Measurements from ENCODE around the gene TBX2. TPM values are rescaled to one million over a fixed set of nuclear protein-coding genes. Genes with fewer than 3 reads are reported as not detected.
A peak's percentile ranks its signal among the peaks of the same experiment; 100 is the strongest.

Gene TBX2
- total RNA-seq, 2 donors from 2014 or later = 5.0 to 5.3 TPM

DNA sequence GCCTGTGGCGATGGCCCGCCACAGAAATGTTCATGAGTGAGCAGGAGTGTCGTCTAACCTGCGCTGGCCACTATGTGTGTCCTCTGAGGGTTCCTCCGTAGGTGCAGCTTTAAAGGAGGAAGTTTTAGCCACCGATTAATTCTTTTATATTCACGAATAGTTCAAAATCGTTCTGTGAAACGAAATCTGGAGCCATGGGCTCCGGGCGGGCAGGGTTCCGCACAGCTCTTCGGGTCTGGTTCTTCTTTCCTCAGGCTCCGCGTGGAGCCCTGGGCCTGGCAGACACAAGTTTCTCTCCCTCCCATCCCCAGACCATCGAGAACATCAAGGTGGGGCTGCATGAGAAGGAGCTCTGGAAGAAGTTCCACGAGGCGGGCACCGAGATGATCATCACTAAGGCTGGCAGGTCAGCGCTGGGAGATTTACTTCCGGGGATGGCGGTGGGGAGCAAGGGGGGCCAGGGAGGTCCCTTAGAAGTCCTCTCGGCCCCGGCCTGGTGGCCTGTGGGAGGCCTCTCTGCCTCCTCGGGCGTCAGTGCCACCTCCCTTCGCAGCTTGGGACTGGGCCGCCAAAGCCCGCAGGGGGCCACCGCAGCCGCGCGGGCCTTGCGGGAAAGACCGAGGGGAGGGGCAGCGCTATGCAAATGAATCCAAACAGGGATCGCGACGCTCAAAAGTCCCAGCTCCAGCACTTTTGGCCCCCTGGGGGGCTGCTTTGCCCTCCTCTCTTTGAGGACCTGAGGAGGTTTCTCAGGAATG, 57.8 kb downstream of the TBX2 start:
- TF ChIP-seq, protein P1, sequence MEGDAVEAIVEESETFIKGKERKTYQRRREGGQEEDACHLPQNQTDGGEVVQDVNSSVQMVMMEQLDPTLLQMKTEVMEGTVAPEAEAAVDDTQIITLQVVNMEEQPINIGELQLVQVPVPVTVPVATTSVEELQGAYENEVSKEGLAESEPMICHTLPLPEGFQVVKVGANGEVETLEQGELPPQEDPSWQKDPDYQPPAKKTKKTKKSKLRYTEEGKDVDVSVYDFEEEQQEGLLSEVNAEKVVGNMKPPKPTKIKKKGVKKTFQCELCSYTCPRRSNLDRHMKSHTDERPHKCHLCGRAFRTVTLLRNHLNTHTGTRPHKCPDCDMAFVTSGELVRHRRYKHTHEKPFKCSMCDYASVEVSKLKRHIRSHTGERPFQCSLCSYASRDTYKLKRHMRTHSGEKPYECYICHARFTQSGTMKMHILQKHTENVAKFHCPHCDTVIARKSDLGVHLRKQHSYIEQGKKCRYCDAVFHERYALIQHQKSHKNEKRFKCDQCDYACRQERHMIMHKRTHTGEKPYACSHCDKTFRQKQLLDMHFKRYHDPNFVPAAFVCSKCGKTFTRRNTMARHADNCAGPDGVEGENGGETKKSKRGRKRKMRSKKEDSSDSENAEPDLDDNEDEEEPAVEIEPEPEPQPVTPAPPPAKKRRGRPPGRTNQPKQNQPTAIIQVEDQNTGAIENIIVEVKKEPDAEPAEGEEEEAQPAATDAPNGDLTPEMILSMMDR (IDR thresholded peaks at IDR 0.05) = no peak
- Histone ChIP-seq H3K9ac (ENCODE audit: low read depth in 2 of 2, low read length in 2 of 2) (no peak overlapping the region), H3K4me1 (peaks cover 14% of the 10 kb centered on the region), H3K9me3 (no peaks in the 10 kb centered on the region), H3K27me3 (peaks cover 68% of the 10 kb centered on the region), H3K27ac (no peak overlapping the region), H3K36me3 (no peaks in the 10 kb centered on the region), H3K4me3 (no peak overlapping the region)
- DNase-seq = no peak
- intact Hi-C loops (cut with DNase I) = no loop called here

DNA sequence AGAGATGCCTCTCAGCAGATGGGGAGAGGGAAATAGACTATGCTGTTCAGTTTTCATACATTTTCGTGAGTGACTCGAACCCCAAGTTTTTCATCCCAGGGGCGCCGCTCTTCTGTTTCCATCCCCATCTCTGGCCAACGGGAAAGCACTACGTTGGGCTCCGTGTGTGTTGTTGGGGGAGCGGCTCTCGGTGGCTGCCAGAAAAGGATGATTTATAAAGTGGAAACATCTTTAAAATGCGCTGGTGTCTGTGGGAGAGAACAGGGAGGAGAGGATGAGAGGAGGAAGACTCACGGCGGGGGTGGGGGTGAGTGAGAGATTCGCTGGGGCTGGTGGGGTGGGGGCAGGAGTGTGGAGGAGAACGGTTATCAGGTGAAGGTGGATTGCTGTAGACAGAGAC, 58.4 kb downstream of the TBX2 start:
- H3K4me3 ChIP-seq = no peak overlapping the region

DNA sequence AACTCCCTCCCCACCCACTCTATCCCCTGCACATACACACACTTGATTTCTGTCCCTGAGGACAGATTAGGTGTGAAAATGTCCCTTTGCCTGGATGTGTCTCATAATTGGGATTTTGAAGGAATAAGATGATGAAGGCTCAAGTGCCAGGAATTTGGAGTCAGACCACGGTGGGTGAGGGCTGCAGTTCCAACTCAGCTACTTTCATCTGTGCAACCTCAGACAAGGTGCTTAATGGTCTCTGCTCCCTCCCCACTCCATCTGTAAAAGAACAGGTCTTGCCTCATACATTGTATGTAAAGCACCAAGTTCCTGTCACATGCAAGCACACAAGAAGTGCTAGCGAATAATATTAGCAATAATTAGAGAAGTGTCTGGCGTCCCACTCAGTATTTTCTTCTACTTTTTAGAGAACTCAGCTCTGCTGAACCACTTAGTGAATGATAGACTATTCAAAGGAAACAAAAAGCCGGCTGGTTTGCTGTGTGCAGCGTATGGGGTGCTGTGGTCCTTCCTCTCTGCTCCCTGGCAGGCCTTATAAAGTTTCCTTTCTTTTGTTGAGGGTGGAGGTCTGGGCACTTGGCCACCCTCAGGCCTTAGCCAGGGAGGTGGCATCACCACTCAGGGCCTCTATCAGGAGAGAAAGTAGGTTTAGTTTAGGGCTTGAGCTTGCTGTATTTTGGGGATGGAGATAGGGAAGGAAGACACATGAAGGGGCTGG, 58.9 kb downstream of the TBX2 start:
- no peak overlapping the region for H3K9ac ChIP-seq (ENCODE audit: low read depth in 2 of 2, low read length in 2 of 2)
- H3K4me1 ChIP-seq = peaks cover 14% of the 10 kb centered on the region
- H3K9me3 ChIP-seq = no peaks in the 10 kb centered on the region
- H3K27me3 ChIP-seq = peaks cover 64% of the 10 kb centered on the region
- no peak overlapping the region for H3K4me3 ChIP-seq
- H3K27ac ChIP-seq = no peak overlapping the region
- TF ChIP-seq, protein P1 (IDR thresholded peaks at IDR 0.05) = no peak
- intact Hi-C loops (cut with DNase I) = no loop called here
- no peaks in the 10 kb centered on the region for H3K36me3 ChIP-seq
- DNase-seq = peak; percentile 6

More for the DNA sequence above, 58.4 kb downstream of the TBX2 start:
- H3K27ac ChIP-seq = no peak overlapping the region
- no peak for DNase-seq
- intact Hi-C loops (cut with DNase I) = no loop called here
- peaks cover 14% of the 10 kb centered on the region for H3K4me1 ChIP-seq
- TF ChIP-seq, protein P1 (IDR thresholded peaks at IDR 0.05) = no peak
- H3K36me3 ChIP-seq = no peaks in the 10 kb centered on the region
- H3K27me3 ChIP-seq = peaks cover 64% of the 10 kb centered on the region
- H3K9ac ChIP-seq (ENCODE audit: low read depth in 2 of 2, low read length in 2 of 2) = no peak overlapping the region
- H3K9me3 ChIP-seq = no peaks in the 10 kb centered on the region

Other genes with a start within 250 kb of the TBX2 start
- not detected for gene TBX4, start 52.6 kb downstream of the TBX2 start, total RNA-seq
- gene NACA2, start 191.4 kb downstream of the TBX2 start, total RNA-seq = under 1 TPM in 1 of 2 donors, not detected in 1; 0.32 TPM

Data from colonic mucosa (tissue), 4 donors.